ENCODE results near the gene CMTM5. TPM values are rescaled to one million over a fixed set of nuclear protein-coding genes. Genes with fewer than 3 reads are reported as not detected.

Gene CMTM5, protein sequence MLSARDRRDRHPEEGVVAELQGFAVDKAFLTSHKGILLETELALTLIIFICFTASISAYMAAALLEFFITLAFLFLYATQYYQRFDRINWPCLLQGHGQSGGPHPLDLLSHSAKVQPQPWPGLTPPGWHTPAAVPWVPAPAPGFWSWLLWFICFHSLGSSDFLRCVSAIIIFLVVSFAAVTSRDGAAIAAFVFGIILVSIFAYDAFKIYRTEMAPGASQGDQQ
- not detected in 2 replicates for total RNA-seq

DNA sequence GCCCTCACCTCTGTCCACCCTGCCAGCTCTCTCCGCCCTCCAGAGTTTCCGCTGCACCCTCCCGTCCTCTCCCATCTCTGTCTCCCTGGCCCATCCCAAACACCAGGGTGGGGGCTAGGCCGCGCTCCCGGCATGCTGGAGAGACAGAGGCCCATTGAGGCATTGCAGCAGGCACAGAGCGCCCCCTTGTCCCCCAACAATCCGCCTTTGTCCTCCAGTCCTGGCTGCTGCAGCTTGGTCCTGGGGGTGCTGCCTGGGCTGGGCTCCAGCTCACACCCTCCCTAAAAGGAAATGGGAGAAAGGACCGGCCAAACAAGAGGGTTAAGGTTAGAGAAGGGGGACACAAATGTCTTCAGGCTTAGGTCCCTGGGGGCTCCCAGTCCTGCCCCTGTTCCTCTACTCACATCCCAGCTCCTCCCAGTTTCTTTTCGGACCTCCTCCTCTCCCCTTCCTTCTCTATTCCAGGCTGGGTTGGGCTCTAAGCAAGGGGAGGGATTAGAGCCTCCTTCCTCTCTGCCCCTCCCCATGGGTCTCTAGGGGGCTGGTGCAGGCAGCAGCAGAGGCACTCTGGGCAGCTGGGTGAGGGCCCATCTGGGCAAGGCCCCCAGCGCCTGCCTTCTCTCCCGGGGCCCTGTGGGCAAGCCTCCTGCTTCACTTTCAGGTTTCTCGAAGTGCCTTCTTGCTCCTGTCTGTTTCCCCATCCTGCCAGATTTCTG is at the start of gene CMTM5:
Gene CMTM5 (plus strand): TSS at position 565 of the 716 bp plus-strand sequence. CDS start 206 bp downstream, outside the sequence.

DNA sequence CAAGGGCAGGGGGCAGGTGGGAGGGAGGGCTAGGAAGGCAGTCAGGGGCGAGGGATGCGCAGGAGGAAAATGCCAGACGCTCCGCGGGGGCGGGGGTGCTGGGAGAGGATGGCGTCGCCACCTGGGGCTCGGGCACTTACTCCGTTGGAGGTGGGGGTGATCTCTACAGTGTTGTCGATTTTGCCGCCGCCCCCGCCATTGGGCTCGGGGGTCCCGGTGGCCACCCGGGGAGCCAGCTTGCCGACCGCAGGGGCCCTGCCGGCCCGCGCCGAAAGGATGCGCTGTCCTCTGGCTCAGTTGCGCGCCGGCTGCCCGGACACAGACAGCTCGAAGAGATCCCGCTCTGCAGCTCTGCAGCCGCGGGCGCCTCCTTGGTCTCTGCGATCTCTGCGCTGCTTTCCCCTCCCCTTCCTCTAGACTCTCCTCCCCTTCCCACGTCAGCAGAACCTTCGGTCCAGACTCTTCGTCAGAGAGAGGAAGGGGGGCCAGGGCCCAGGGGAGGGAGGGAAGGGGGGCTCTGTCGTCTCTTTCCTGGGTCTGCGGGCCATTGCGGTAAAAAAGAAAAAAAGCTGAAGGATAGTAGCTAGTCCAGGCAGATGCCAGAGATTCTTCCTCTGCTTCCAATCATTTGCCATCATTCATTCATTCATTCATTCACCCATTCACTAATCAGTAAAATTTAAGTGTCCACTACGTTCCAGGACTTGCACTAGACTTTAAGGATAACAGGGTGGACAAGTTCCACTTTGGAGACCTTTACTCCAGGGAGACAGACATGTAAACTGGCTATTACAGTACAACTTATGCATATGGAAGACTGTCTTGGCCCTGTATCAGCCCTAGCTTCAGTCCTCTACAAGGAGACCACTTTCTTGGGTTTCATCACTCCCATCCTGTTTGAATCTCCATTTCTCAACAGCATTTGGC is 24.1 kb upstream of the CMTM5 start, which contains the start of gene SLC22A17:
Gene SLC22A17 (minus strand): TSS at position 382 of the 927 bp plus-strand sequence.

DNA sequence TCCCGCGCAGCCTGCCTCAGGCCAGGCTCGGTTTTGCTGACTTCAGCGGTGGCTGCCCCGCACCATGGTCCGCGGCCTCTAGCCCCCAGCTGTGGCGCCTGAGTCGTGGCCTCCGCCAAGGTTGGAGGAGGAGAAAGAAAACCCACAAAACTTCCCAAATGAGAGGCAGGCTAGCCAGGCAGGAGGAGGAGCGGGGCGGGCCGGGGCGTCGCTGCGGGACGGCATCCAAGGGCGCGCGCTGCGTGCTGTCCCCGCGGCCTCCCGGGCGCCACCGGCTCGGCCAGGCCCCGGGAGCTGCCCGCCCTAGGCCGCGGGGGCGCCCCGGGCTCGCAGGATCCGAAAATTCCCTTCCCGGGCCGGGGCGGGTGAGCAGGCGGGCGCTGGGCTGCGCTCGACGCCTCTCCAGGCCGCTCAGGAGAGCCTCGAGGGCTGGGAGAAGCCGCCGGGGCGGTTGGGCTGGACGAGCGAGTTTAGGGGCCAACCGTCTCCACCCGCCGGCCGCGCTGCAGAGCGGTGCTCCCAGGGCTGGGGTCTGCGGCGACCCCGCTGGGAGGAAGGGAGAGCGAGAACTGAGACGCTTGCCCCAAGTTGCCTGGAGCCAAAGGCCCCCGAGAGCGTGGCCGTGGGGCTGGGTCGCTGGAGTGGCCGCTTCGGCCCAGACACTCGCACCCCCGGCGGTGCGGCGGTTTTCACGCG is 11.7 kb upstream of the CMTM5 start, which contains the start of gene EFS:
Gene EFS (minus strand): TSS at position 137 of the 696 bp plus-strand sequence. CDS start 147 bp downstream, outside the sequence.

DNA sequence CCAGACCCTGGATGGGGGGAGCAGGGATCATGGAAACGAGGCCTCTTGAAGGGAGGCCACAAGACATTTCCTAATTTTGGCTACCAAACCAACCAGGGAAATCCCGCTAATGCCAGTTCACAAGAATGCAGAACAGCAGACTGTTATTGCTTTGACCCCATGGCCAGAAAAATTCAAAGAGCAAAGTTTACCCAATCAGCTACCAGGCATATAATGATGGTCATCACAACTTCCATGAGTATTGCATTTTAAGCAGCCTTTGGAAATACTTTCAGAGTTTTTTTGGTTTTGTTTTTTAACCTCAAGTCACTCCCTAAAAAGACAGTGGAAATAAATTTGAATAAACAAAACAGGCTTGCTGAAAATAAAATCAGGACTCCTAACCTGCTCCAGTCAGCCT is 4.3 kb upstream of the CMTM5 start, which contains the start of gene IL25:
Gene IL25 (plus strand): TSS at position 301 of the 400 bp plus-strand sequence.

DNA sequence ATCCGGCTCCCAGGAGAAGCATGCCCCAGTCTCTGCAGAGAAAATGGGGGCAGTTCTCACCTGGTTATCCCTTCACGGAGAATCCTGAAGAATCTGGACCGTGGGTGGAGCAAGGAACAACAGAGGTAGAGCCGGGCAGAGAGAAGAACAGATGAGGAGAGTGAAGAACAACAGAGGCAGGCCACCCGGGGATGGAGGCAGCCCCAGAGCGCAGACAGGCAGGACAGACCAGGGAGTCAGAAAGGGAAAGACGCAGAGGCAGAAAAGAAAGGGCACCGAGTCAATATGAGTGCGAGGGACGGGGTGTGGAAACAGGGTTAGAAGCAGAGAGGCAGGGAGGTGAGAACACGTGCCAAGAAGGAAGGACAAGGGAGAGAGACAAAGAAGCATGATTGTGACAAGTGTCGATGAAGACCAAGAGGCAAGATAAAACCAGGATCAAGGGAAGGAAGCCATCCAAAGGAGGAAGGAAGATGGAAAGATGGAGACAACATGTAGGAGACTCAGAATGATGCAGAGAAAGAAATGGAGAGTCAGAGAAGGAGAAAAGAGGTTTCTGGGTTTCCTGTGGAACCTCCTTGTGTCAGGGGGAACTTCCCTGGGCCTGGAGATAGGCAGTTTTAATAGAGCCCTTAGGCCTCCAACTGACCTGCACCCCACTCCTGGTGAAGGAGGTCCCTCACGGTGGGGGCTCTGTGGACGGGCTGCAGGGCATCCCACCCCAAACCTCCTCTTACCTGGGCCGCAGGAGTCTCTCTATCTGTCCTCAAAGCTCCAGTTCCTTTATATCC is 30.9 kb downstream of the CMTM5 start, which contains the start of gene MYH6:
Gene MYH6 (minus strand): TSS at position 758 of the 791 bp plus-strand sequence. CDS start 1,050 bp downstream, outside the sequence.

Other genes with a start within 250 kb of the CMTM5 start
- not detected in 2 replicates for gene SLC7A8, start 193.4 kb upstream of the CMTM5 start, total RNA-seq
- not detected in 2 replicates for gene RNF212B, start 139.1 kb upstream of the CMTM5 start, total RNA-seq
- 4.0 and 7.1 TPM in 2 replicates for gene HOMEZ, start 90.9 kb upstream of the CMTM5 start, total RNA-seq
- 0.81 and 2.1 TPM in 2 replicates for gene PPP1R3E, start 74.2 kb upstream of the CMTM5 start, total RNA-seq
- gene BCL2L2, start 70.2 kb upstream of the CMTM5 start, total RNA-seq, result 7.4 and 13.0 TPM in 2 replicates
- 52.9 and 97.5 TPM in 2 replicates for gene PABPN1, start 55.6 kb upstream of the CMTM5 start, total RNA-seq
- 0.97 and 3.7 TPM in 2 replicates for gene SLC22A17, start 24.2 kb upstream of the CMTM5 start, total RNA-seq
- gene EFS, start 11.9 kb upstream of the CMTM5 start, total RNA-seq, result 0.13 TPM in 1 of 2 replicates, not detected in the other
- not detected in 2 replicates for gene IL25, start 4.2 kb upstream of the CMTM5 start, total RNA-seq
- gene MYH6, start 31.2 kb downstream of the CMTM5 start, total RNA-seq, result not detected in 2 replicates
- not detected in 2 replicates for gene MYH7, start 58.6 kb downstream of the CMTM5 start, total RNA-seq
- 39.0 and 49.9 TPM in 2 replicates for gene NGDN, start 92.7 kb downstream of the CMTM5 start, total RNA-seq
- gene ZFHX2, start 174.7 kb downstream of the CMTM5 start, total RNA-seq, result under 0.01 and 1.0 TPM in 2 replicates
- 3.7 and 8.9 TPM in 2 replicates for gene THTPA, start 179.2 kb downstream of the CMTM5 start, total RNA-seq
- gene AP1G2, start 190.7 kb downstream of the CMTM5 start, total RNA-seq, result 13.6 and 32.0 TPM in 2 replicates
- gene JPH4, start 201.7 kb downstream of the CMTM5 start, total RNA-seq, result under 0.01 TPM in 1 of 2 replicates, not detected in the other

All from bladder microvascular endothelial cell (primary cell).